HG02884 (cell line): Measurements from ENCODE around the gene LY6G5B.

Source experiments
- ATAC-seq: cut with Tn5 transposase; IDR thresholded peaks from one replicate; pipeline ENCODE4 v1.9.1; 2021; ENCODE audit warnings: mild to moderate bottlenecking, moderate library complexity; ENCODE audit not compliant: unreplicated experiment

The LY6G5B gene

DNA sequence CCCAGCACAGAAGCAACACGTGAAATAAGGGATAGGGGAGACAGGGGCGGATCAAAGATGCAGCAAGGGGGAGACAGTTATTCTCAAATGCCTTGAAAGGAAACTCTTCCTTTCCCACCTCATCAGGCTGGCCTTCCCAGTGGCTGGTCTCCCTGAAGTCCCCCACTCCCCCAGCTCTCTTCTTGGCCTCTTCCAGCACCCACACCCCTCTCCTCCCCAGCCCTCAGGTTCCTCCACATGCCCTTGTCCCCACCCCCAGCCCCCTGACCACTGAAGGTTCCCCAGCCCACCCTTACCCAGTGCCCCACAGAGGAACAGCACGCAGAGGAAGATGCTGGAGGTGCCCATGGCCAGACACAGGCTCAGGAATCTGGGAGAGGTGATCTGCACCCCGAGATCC, 43.7 kb downstream of the LY6G5B start:
- no peak for ATAC-seq

DNA sequence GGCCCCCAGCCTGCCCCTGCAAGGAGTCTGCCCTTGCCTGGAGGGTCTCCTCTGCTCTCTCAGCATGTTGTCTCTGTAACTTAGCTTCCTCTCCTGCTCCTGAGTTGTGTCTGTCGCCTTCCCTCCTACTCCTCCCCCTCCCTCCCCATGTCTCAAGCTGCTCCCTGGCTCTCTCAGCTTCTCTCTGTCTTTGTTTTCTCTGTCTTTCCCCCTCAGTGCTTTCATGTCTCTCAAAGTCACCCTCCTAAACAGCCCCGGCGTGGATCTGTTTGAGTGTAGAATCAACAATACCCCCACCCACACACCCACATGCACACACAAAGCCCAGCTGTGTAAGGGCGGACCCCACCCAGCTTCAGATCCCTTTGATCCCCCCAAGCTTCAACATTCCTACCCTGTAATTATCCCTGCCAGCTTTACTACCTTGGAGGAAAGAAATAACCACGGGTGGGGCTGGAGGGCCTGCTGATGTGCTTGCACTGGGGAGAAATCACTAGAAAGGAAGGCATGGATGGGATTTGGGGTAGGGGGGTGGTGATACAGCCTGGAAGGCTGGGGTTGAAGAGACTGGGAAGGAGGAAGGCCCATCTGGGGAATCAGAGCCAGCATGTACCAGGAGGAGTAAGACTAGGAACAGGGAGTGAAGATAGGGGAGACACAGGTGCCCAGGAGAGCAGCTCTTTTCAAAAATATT, 44.4 kb downstream of the LY6G5B start:
- no peak for ATAC-seq

- ATAC-seq = no peak
Measured at GRCh38 chr6:31715022-31715958, 45.5 kb downstream of the LY6G5B start, which contains the start of gene LY6G6D. Gene LY6G6D (plus strand): TSS chr6:31715348. CDS start chr6:31715356, 8 bp downstream.

- no peak for ATAC-seq
Measured at GRCh38 chr6:31717499-31718222, 47.9 kb downstream of the LY6G5B start.

DNA sequence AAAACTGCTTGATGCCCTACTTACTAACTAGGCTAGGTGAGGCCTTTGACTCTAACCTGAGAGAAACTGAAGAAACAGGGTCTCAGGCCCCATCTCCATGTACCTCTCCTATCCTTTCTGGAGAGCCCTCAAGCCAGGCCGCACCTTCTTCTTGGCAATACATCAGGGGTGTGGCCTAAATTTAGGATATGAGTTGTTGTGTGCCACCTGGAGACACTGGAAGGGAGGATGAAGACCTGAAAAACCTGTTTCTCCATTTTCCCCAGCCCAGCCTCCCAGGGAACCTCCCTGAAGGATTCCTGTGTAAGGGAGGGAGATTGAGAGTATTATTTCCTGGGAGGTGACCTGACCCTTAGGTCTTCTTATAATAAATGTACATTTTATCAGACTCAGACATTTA, 48.5 kb downstream of the LY6G5B start:
- no peak for ATAC-seq

DNA sequence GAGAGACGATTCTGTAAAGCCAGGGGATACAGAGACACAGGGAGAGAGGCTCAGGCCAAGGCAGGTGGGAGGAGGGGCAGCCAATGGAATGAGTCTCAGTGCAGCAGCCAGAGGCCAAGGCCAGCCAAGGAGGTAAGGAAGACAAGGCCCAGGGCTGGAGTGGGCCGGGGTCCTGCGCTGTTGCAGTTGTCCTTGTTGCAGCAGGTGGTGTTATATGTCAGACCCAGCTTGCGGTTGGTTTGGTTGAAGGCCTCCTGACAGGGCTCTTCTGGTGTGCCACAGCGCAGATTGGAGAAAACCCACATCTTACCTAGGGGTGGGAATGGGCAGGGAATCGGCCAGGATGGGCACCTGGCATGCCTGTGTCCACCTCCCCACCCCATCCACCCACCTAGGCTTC, 49.2 kb downstream of the LY6G5B start:
- no peak for ATAC-seq

- no peak for ATAC-seq
Measured at GRCh38 chr6:31720196-31720770, 50.5 kb downstream of the LY6G5B start.

GRCh38 chr6:31721351-31722020, 51.7 kb downstream of the LY6G5B start, which contains the start of gene LY6G6C:
Gene LY6G6C (minus strand): TSS chr6:31721746. CDS start chr6:31721679, 67 bp downstream.
- ATAC-seq = no peak

- ATAC-seq = no peak
Measured at GRCh38 chr6:31722173-31722572, 52.4 kb downstream of the LY6G5B start.
